Activated CD8-positive, alpha-beta memory T cell treated with anti-CD3 and anti-CD28 coated beads, Interleukin-2, amount 50 U/mL, for 24 hours (primary cell): ENCODE data around the gene HLA-DOA.

Source experiments
- DNase-seq: peaks from one replicate; pipeline ENCODE4 v3.0.0-alpha.2; 2020; ENCODE audit errors: extremely low read depth

Gene HLA-DOA

GRCh38 chr6:33017018-33017417, 7.6 kb upstream of the HLA-DOA start:
- DNase-seq, result no peak

- DNase-seq, result no peak
Observed at GRCh38 chr6:33015798-33016197, 6.4 kb upstream of the HLA-DOA start.

- no peak for DNase-seq
Observed at GRCh38 chr6:33014841-33015634, 5.6 kb upstream of the HLA-DOA start.

GRCh38 chr6:33013608-33014007, 4.2 kb upstream of the HLA-DOA start:
- no peak for DNase-seq

- DNase-seq, result no peak
Observed at GRCh38 chr6:33010356-33010755, 965 bp upstream of the HLA-DOA start.

GRCh38 chr6:33007831-33008400, 1.5 kb downstream of the HLA-DOA start:
- no peak for DNase-seq

GRCh38 chr6:33004940-33005339, 4.5 kb downstream of the HLA-DOA start:
- DNase-seq, result no peak

- DNase-seq, result no peak
Observed at GRCh38 chr6:33001685-33002084, 7.7 kb downstream of the HLA-DOA start.

GRCh38 chr6:33000055-33000454, 9.3 kb downstream of the HLA-DOA start:
- no peak for DNase-seq

GRCh38 chr6:32995448-32995847, 13.9 kb downstream of the HLA-DOA start:
- DNase-seq, result no peak

- no peak for DNase-seq
Observed at GRCh38 chr6:32993363-32993973, 15.9 kb downstream of the HLA-DOA start.

- no peak for DNase-seq
Observed at GRCh38 chr6:32991972-32992371, 17.4 kb downstream of the HLA-DOA start.

- DNase-seq, result no peak
Observed at GRCh38 chr6:32989368-32989767, 20.0 kb downstream of the HLA-DOA start.

- DNase-seq, result peak; percentile 85
Observed at GRCh38 chr6:32984622-32985389, 24.6 kb downstream of the HLA-DOA start.

- DNase-seq, result no peak
Observed at GRCh38 chr6:32983964-32984621, 25.3 kb downstream of the HLA-DOA start.

GRCh38 chr6:32983493-32983848, 25.9 kb downstream of the HLA-DOA start:
- no peak for DNase-seq

- no peak for DNase-seq
Observed at GRCh38 chr6:32982702-32983492, 26.5 kb downstream of the HLA-DOA start.

- DNase-seq, result no peak
Observed at GRCh38 chr6:32982084-32982701, 27.2 kb downstream of the HLA-DOA start.

- no peak for DNase-seq
Observed at GRCh38 chr6:32980488-32981038, 28.8 kb downstream of the HLA-DOA start.
